Spleen (tissue), 11 donors: Measurements from ENCODE around the gene SLC4A8. TPM values are rescaled to one million over a fixed set of nuclear protein-coding genes. Genes with fewer than 3 reads are reported as not detected.

ENCODE experiments used
- DNase-seq: peaks from one replicate; pipeline ENCODE4 v3.0.0-alpha.2; 2020
- H3K27ac ChIP-seq, 8 donors: fragments of 200-600 bp; sonication (generic) in 7 of 8; 1 replicate in 4 of 8; 2 replicates in 4 of 8; pipeline versions ENCODE4 v1.5.0 to v1.8.0; 2016 to 2021; ENCODE audit warnings: inconsistent platforms in 4 of 8, mild to moderate bottlenecking in 4 of 8, moderate library complexity in 1 of 8
- H3K27me3 ChIP-seq, 7 donors: fragments of 200-600 bp; sonication (generic) in 6 of 7; replicated peaks in 1 of 7; 1 replicate in 4 of 7; 2 replicates in 3 of 7; pipeline versions ENCODE4 v1.5.0 to v1.8.0; 2016 to 2021; ENCODE audit warnings: inconsistent platforms in 3 of 7, mild to moderate bottlenecking in 1 of 7
- H3K36me3 ChIP-seq, 6 donors: fragments of 200-600 bp; sonication (generic) in 5 of 6; 1 replicate in 4 of 6; 2 replicates in 2 of 6; pipeline versions ENCODE4 v1.5.0 to v1.8.0; 2016 to 2021; ENCODE audit warnings: inconsistent platforms in 2 of 6
- H3K4me1 ChIP-seq, 6 donors: fragments of 200-600 bp; sonication (generic) in 5 of 6; 1 replicate in 3 of 6; 2 replicates in 3 of 6; pipeline versions ENCODE4 v1.5.0 to v1.8.0; 2016 to 2021; ENCODE audit warnings: inconsistent platforms in 3 of 6
- H3K4me3 ChIP-seq, 8 donors: fragments of 200-600 bp; sonication (generic) in 7 of 8; 1 replicate in 4 of 8; 2 replicates in 4 of 8; pipeline versions ENCODE4 v1.5.0 to v1.8.0; 2016 to 2021; ENCODE audit warnings: inconsistent platforms in 4 of 8, mild to moderate bottlenecking in 4 of 8, moderate library complexity in 2 of 8
- H3K9me3 ChIP-seq, 8 donors: fragments of 200-600 bp; sonication (generic) in 7 of 8; 1 replicate in 4 of 8; 2 replicates in 4 of 8; pipeline versions ENCODE4 v1.5.0 to v1.8.0; 2016 to 2021; ENCODE audit warnings: inconsistent platforms in 4 of 8
- CTCF ChIP-seq, 11 experiments: fragments of 200-600 bp in 7 of 11; fragments of 450-650 bp in 4 of 11; sonication (generic) in 4 of 11; IDR thresholded peaks in 8 of 11; conservative IDR thresholded peaks in 3 of 11; 1 replicate in 7 of 11; 2 replicates in 4 of 11; pipeline versions ENCODE4 v1.4.0 to v1.8.0; 2016 to 2021; ENCODE audit warnings: antibody characterized with exemption in 11 of 11, inconsistent platforms in 4 of 11, mild to moderate bottlenecking in 1 of 11
- POLR2A ChIP-seq, 3 donors: fragments of 450-650 bp; IDR thresholded peaks; one replicate each; pipeline ENCODE4 v1.5.1; 2017; ENCODE audit warnings: antibody characterized with exemption in 3 of 3, mild to moderate bottlenecking in 1 of 3
- POLR2AphosphoS5 ChIP-seq, 3 donors: sonication (generic); formaldehyde crosslinking; IDR thresholded peaks; one replicate each; pipeline ENCODE4 v1.5.1; 2017; ENCODE audit warnings: antibody characterized with exemption in 3 of 3
- WGBS, 5 donors: extraction: QIAGEN DNeasy Blood & Tissue Kit in 3 of 5; methylation state at CpG; one replicate each; pipeline versions ENCODE4 v1.1.5 to v1.1.7; 2013 to 2018; 5-methylcytosine and 5-hydroxymethylcytosine counted together
- intact Hi-C: fragments of 100-400 bp; cut with DNase I; formaldehyde crosslinking; loops from one replicate; pipeline ENCODE4 v1.15.0; 2023; ENCODE audit warnings: low total_unique reads
- polyA plus RNA-seq, 3 donors: library from polyadenylated mRNA; stranded (reverse); fragments of 200-250 nt; gene quantifications; one replicate each; pipeline ENCODE4 v1.2.1, GENCODE V29; 2013
- total RNA-seq, 7 donors: library from RNA; depleted of rRNA in 3 of 7; stranded (reverse); fragments of >200 nt in 3 of 7; fragmentation: NEBNext Ultra II Directional in 4 of 7; extraction: Animal tissue kit (Norgen Biotek cat#: 25700) in 4 of 7; gene quantifications; one replicate each; pipeline versions ENCODE4 v1.1.0 to v1.2.1, GENCODE V29; 2016 to 2021
- donor health status: healthy with polysubstance abuse.
- donor health status: DM: no; HTN: no; CAD: no; lungs with moderate emphysema.
- donor health status: DM: no; HTN: no; CAD: no.
- donor health status: Bipolar disorder and iron deficiency.
- donor health status: healthy.
- donor health status: DM: no; HTN: no; CAD: no.
- donor health status: DM: yes; HTN: yes; CAD: no.

The SLC4A8 gene
- total and polyA plus RNA-seq, 10 donors = 0.88 to 9.7 (median 4.8) TPM

GRCh38 chr12:51540996-51541395, 116.4 kb downstream of the SLC4A8 start:
- Histone ChIP-seq H3K27ac (no peak overlapping the region), H3K4me1 (no peaks in the 10 kb centered on the region), H3K4me3 (no peak overlapping the region), H3K9me3 (peaks cover 0 to 10% (median 0%) of the 10 kb centered on the region in 8 donors), H3K36me3 (no peaks in the 10 kb centered on the region), H3K27me3 (peaks cover 0 to 42% (median 5%) of the 10 kb centered on the region in 7 donors)
- 87 to 93% (median 89%) methylated on average over 4 of the region's 4 CpGs for WGBS, 5 donors
- no peak for TF ChIP-seq CTCF (IDR thresholded peaks at IDR 0.05 in 8 of 11, conservative IDR thresholded peaks at IDR 0.05 in 3 of 11)
- no peak for TF ChIP-seq POLR2AphosphoS5 (IDR thresholded peaks at IDR 0.05)
- no peak for TF ChIP-seq POLR2A (IDR thresholded peaks at IDR 0.05)
- DNase-seq = no peak
- intact Hi-C loops = no loop called here

GRCh38 chr12:51546097-51546496, 121.5 kb downstream of the SLC4A8 start:
- no peaks in the 10 kb centered on the region for H3K36me3 ChIP-seq
- TF ChIP-seq POLR2A (IDR thresholded peaks at IDR 0.05) = no peak
- no peak for TF ChIP-seq POLR2AphosphoS5 (IDR thresholded peaks at IDR 0.05)
- TF ChIP-seq CTCF (IDR thresholded peaks at IDR 0.05 in 8 of 11, conservative IDR thresholded peaks at IDR 0.05 in 3 of 11) = no peak
- peaks cover 0 to 52% (median 0%) of the 10 kb centered on the region in 7 donors for H3K27me3 ChIP-seq
- DNase-seq = no peak
- H3K27ac ChIP-seq = no peak overlapping the region
- intact Hi-C loops = no loop called here
- H3K4me3 ChIP-seq = no peak overlapping the region
- peaks cover 0 to 10% (median 0%) of the 10 kb centered on the region in 8 donors for H3K9me3 ChIP-seq
- H3K4me1 ChIP-seq = no peaks in the 10 kb centered on the region

- Histone ChIP-seq H3K9me3 (peaks cover 0 to 10% (median 0%) of the 10 kb centered on the region in 8 donors), H3K4me3 (no peak overlapping the region), H3K27me3 (peaks cover 0 to 46% (median 0%) of the 10 kb centered on the region in 7 donors), H3K4me1 (no peaks in the 10 kb centered on the region), H3K27ac (no peak overlapping the region), H3K36me3 (no peaks in the 10 kb centered on the region)
- intact Hi-C loops = no loop called here
- no peak for DNase-seq
- WGBS, 5 donors = 75 to 85% (median 81%) methylated on average over 6 of the region's 6 CpGs
- TF ChIP-seq CTCF (IDR thresholded peaks at IDR 0.05 in 8 of 11, conservative IDR thresholded peaks at IDR 0.05 in 3 of 11) (no peak), POLR2AphosphoS5 (IDR thresholded peaks at IDR 0.05) (no peak), POLR2A (IDR thresholded peaks at IDR 0.05) (no peak)
Measured at GRCh38 chr12:51547606-51548005, 123.0 kb downstream of the SLC4A8 start.

- 72 to 88% (median 82%) methylated on average over 2 of the region's 2 CpGs for WGBS, 5 donors
- TF ChIP-seq CTCF (IDR thresholded peaks at IDR 0.05 in 8 of 11, conservative IDR thresholded peaks at IDR 0.05 in 3 of 11) = no peak
- TF ChIP-seq POLR2A (IDR thresholded peaks at IDR 0.05) = no peak
- no peak for TF ChIP-seq POLR2AphosphoS5 (IDR thresholded peaks at IDR 0.05)
- Histone ChIP-seq H3K27me3 (peaks cover 0 to 40% (median 0%) of the 10 kb centered on the region in 7 donors), H3K36me3 (no peaks in the 10 kb centered on the region), H3K4me1 (no peaks in the 10 kb centered on the region), H3K27ac (no peak overlapping the region), H3K4me3 (no peak overlapping the region), H3K9me3 (peaks cover 0 to 10% (median 0%) of the 10 kb centered on the region in 8 donors)
- DNase-seq = no peak
- intact Hi-C loops = no loop called here
Measured at GRCh38 chr12:51548241-51548640, 123.6 kb downstream of the SLC4A8 start.
